ENCODE results near the gene FSHR. TPM values are rescaled to one million over a fixed set of nuclear protein-coding genes. Genes with fewer than 3 reads are reported as not detected.
A peak's percentile ranks its signal among the peaks of the same experiment; 100 is the strongest.

FSHR gene
- total and polyA plus RNA-seq, 2 of the 8 experiments (the other 6 are each of a cell fraction or from before 2014, with no cell fraction given) = not detected

DNA sequence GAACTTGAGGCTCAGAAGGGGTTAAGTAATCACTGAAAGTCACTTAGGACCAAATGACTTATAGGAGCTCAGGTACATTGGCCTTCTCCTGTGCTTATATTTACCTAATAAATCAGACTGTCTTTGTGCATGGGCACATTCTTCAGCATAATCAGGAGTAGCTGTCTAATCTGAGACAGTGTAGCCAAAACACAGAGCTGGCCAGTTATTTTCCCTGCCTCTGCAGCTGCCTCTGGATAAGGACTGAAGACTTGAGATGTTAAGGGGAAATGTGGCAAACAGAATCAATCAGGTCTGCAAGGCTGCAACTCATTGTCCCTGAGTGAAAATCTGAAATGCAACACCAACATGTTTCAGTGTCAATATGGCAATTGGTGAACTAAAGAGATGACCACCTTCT lies 1.5 kb downstream of the FSHR start:
- Histone ChIP-seq H3K4me2 (ENCODE audit: insufficient read depth in 1 of 2, low read depth in 2 of 2, low read length in 2 of 2) (no peak overlapping the region), H3K9ac (replicated peaks in 1 of 4; ENCODE audit: extremely low read depth in 1 of 4, low read depth in 3 of 4, low read length in 3 of 4) (no peak overlapping the region; a peak in 1 of 7 replicates), H3K27ac (ENCODE audit: low read depth, low read length) (no peak overlapping the region), H4K8ac (ENCODE audit: extremely low read depth, insufficient read depth, low read length) (no peak overlapping the region), H3K14ac (ENCODE audit: insufficient read length) (no peak overlapping the region), H3K23me2 (ENCODE audit: low read depth, low read length) (no peaks in the 10 kb centered on the region), H2BK20ac (ENCODE audit: low read length) (no peak overlapping the region), H3K56ac (replicated peaks; ENCODE audit: insufficient read length, low read depth, low read length) (no peak overlapping the region), H3K27me3 (replicated peaks in 1 of 4; ENCODE audit: control insufficient read depth in 3 of 4, extremely low read depth in 1 of 4, insufficient read depth in 3 of 4, low read length in 3 of 4) (no peaks in the 10 kb centered on the region), H2BK12ac (ENCODE audit: low read depth, low read length) (no peak overlapping the region), H2AK5ac (ENCODE audit: low read depth, low read length) (no peak overlapping the region), H3K4ac (replicated peaks; ENCODE audit: insufficient read length, low read depth, low read length) (no peak overlapping the region), H3K79me1 (ENCODE audit: low read depth, low read length) (no peaks in the 10 kb centered on the region), H4K91ac (replicated peaks; ENCODE audit: insufficient read length, low read length) (no peak overlapping the region), H3K18ac (ENCODE audit: extremely low read depth, low read length) (no peak overlapping the region), H2BK120ac (replicated peaks; ENCODE audit: low read depth, low read length) (no peak overlapping the region), H3K79me2 (ENCODE audit: control insufficient read depth in 1 of 2, insufficient read depth in 2 of 2, low read length in 2 of 2) (no peaks in the 10 kb centered on the region), H2BK15ac (ENCODE audit: low read length) (no peak overlapping the region), H3K23ac (ENCODE audit: insufficient read length) (no peak overlapping the region), H3K9me3 (ENCODE audit: insufficient read depth in 2 of 2, low read depth in 1 of 2, low read length in 1 of 2) (no peaks in the 10 kb centered on the region), H3K36me3 (ENCODE audit: control insufficient read depth in 2 of 4, insufficient read depth in 4 of 4, low read length in 3 of 4) (no peaks in the 10 kb centered on the region), H2BK5ac (ENCODE audit: low read depth, low read length) (no peak overlapping the region), H3K4me1 (replicated peaks in 1 of 4; ENCODE audit: control insufficient read depth in 3 of 4, insufficient read depth in 4 of 4, low read length in 3 of 4) (peaks cover 0 to 6% (median under 1%) of the 10 kb centered on the region in 4 experiments; a peak in 2 of 7 replicates), H4K5ac (ENCODE audit: insufficient read length, low read depth, low read length) (no peak overlapping the region), H4K20me1 (replicated peaks in 1 of 2; ENCODE audit: control insufficient read depth in 1 of 2, insufficient read depth in 2 of 2, low read length in 2 of 2) (no peaks in the 10 kb centered on the region), H3K4me3 (ENCODE audit: extremely low read depth in 1 of 4, insufficient read depth in 2 of 4, low read depth in 3 of 4, low read length in 4 of 4) (no peak overlapping the region), H2AFZ (ENCODE audit: low read length) (peak overlapping the region; percentile 65; the same call in 1 of the 2 replicates)
- FAIRE-seq = no peak
- no peak for DNase-seq (ENCODE audit: low read depth in 1 of 2, low spot score in 2 of 2)
- POLR2A ChIA-PET (ENCODE audit: partially characterized antibody) = no interaction called here
- CTCF ChIA-PET (ENCODE audit: partially characterized antibody) = no interaction called here
- TF ChIP-seq RXRA (IDR thresholded peaks at IDR 0.05; ENCODE audit: insufficient read depth, low read depth, low read length) (no peak), ASH2L (IDR thresholded peaks at IDR 0.05; ENCODE audit: low read length) (no peak), CHD1 (IDR thresholded peaks at IDR 0.05; ENCODE audit: low read depth, low read length) (no peak), RAD21 (IDR thresholded peaks at IDR 0.05 in 1 of 2, conservative IDR thresholded peaks at IDR 0.05 in 1 of 2; ENCODE audit: low read depth in 2 of 2, low read length in 2 of 2) (no peak), GTF2F1 (IDR thresholded peaks at IDR 0.05; ENCODE audit: borderline replicate concordance, low read depth, low read length) (no peak), PHF8 (conservative IDR thresholded peaks at IDR 0.05; ENCODE audit: low read depth, low read length) (no peak), SIX5 (IDR thresholded peaks at IDR 0.05; ENCODE audit: low read depth, low read length) (no peak), EGR1 (IDR thresholded peaks at IDR 0.05; ENCODE audit: borderline replicate concordance, low read depth, low read length) (no peak), KDM1A (IDR thresholded peaks at IDR 0.05; ENCODE audit: borderline replicate concordance, low read length) (no peak), CHD2 (IDR thresholded peaks at IDR 0.05; ENCODE audit: low read length) (no peak), BCL11A (IDR thresholded peaks at IDR 0.05; ENCODE audit: low read depth in 2 of 2, low read length in 2 of 2) (no peak), TAF1 (IDR thresholded peaks at IDR 0.05; ENCODE audit: low read depth, low read length) (no peak), CEBPB (IDR thresholded peaks at IDR 0.05; ENCODE audit: low read depth, low read length) (no peak)
- TF ChIP-seq, protein P1, sequence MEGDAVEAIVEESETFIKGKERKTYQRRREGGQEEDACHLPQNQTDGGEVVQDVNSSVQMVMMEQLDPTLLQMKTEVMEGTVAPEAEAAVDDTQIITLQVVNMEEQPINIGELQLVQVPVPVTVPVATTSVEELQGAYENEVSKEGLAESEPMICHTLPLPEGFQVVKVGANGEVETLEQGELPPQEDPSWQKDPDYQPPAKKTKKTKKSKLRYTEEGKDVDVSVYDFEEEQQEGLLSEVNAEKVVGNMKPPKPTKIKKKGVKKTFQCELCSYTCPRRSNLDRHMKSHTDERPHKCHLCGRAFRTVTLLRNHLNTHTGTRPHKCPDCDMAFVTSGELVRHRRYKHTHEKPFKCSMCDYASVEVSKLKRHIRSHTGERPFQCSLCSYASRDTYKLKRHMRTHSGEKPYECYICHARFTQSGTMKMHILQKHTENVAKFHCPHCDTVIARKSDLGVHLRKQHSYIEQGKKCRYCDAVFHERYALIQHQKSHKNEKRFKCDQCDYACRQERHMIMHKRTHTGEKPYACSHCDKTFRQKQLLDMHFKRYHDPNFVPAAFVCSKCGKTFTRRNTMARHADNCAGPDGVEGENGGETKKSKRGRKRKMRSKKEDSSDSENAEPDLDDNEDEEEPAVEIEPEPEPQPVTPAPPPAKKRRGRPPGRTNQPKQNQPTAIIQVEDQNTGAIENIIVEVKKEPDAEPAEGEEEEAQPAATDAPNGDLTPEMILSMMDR (IDR thresholded peaks at IDR 0.05; ENCODE audit: control extremely low read depth in 1 of 3, insufficient read depth in 1 of 3, low read depth in 1 of 3, low read length in 3 of 3) = no peak
